H1 (cell line): Measurements from ENCODE around the gene SIPA1L3. TPM values are rescaled to one million over a fixed set of nuclear protein-coding genes. Genes with fewer than 3 reads are reported as not detected.

Experiments used
- CBX5 ChIP-seq: fragments of 300-800, 300-1000 bp; sonication (generic); IDR thresholded peaks from 2 replicates; pipeline ENCODE4 v1.7.1; 2016; ENCODE audit warnings: antibody characterized with exemption, low read length, low read depth
- CHD1 ChIP-seq: IDR thresholded peaks from 2 replicates; pipeline ENCODE4 v1.6.1; 2012; ENCODE audit warnings: low read depth, low read length, improper control_type of control experiment
- CHD7 ChIP-seq: fragments of 300-600 bp; sonication (generic); IDR thresholded peaks from 2 replicates; pipeline ENCODE4 v1.7.1; 2012; ENCODE audit warnings: low read length, moderate library complexity, mild to moderate bottlenecking, inconsistent platforms; ENCODE audit not compliant: insufficient replicate concordance
- E2F6 ChIP-seq: IDR thresholded peaks from 2 replicates; pipeline ENCODE4 v1.6.1; 2012; ENCODE audit warnings: inconsistent platforms
- PHF8 ChIP-seq: fragments of 200-600 bp; sonication (generic); conservative IDR thresholded peaks from 2 replicates; pipeline ENCODE4 v1.7.1; 2012; ENCODE audit warnings: low read depth, mild to moderate bottlenecking, inconsistent platforms, low read length, moderate library complexity
- SAP30 ChIP-seq: fragments of 300-600 bp; sonication (generic); IDR thresholded peaks from 2 replicates; pipeline ENCODE4 v1.7.1; 2012; ENCODE audit warnings: low read length, moderate library complexity, mild to moderate bottlenecking, inconsistent platforms; ENCODE audit not compliant: insufficient read depth, insufficient replicate concordance
- SIX5 ChIP-seq: IDR thresholded peaks from 2 replicates; pipeline ENCODE4 v1.6.1; 2011; ENCODE audit warnings: mild to moderate bottlenecking, low read depth, low read length
- TBP ChIP-seq: IDR thresholded peaks from 2 replicates; pipeline ENCODE4 v1.6.1; 2011; ENCODE audit warnings: low read depth, low read length, improper control_type of control experiment
- polyA plus RNA-seq, 7 experiments: library from polyadenylated mRNA; depleted of rRNA in 3 of 7; stranded (reverse) in 5 of 7; unstranded in 2 of 7; fragments of >200 nt in 5 of 7; fragments of 200-250 nt in 2 of 7; gene quantifications; 1 replicate in 5 of 7; 2 replicates in 1 of 7; 4 replicates in 1 of 7; pipeline versions ENCODE4 v1.2.1 to v1.2.3, GENCODE V29; 2011 to 2013; ENCODE audit warnings: missing spikeins in 2 of 7, mixed read lengths in 2 of 7
- total RNA-seq: library from RNA; stranded (reverse); fragmentation: NEBNext Ultra II Directional; extraction: Animal tissue kit (Norgen Biotek cat#: 25700); gene quantifications from 2 replicates; pipeline ENCODE4 v1.2.1, GENCODE V29; 2021

The SIPA1L3 gene
- total and polyA plus RNA-seq, 2 of the 8 experiments (the other 6 are each of a cell fraction or from before 2014, with no cell fraction given): 15.0 to 54.9 TPM

- TF ChIP-seq E2F6: peak; percentile 54; the same call in 1 of the 2 replicates
- peak; percentile 56; the same call in 1 of the 2 replicates for TF ChIP-seq TBP
- TF ChIP-seq CHD1: no peak
- no peak for TF ChIP-seq SAP30
- TF ChIP-seq SIX5: no peak
- no peak for TF ChIP-seq CBX5
- TF ChIP-seq PHF8: peak; percentile 72
- no peak for TF ChIP-seq CHD7
Measured at GRCh38 chr19:37905946-37906868, 801 bp upstream of the SIPA1L3 start, which contains the start of gene WDR87 (continued).
